HepG2 (cell line): Measurements from ENCODE around the gene DNM3.

Experiments
- EED ChIP-seq: sonication (generic); formaldehyde crosslinking; IDR thresholded peaks from 2 replicates; pipeline ENCODE4 v1.5.0; 2020; ENCODE audit warnings: mild to moderate bottlenecking, missing genetic modification reagents
- NRL ChIP-seq: sonication (generic); formaldehyde crosslinking; IDR thresholded peaks from 2 replicates; pipeline ENCODE4 v1.5.0; 2020; ENCODE audit warnings: missing genetic modification reagents, mild to moderate bottlenecking, moderate library complexity, borderline replicate concordance
- TF ChIP-seq, protein P1 (sequence below): sonication (generic); formaldehyde crosslinking; IDR thresholded peaks from 2 replicates; pipeline ENCODE4 v1.5.0; 2020; ENCODE audit warnings: mild to moderate bottlenecking, missing genetic modification reagents, moderate library complexity

DNA sequence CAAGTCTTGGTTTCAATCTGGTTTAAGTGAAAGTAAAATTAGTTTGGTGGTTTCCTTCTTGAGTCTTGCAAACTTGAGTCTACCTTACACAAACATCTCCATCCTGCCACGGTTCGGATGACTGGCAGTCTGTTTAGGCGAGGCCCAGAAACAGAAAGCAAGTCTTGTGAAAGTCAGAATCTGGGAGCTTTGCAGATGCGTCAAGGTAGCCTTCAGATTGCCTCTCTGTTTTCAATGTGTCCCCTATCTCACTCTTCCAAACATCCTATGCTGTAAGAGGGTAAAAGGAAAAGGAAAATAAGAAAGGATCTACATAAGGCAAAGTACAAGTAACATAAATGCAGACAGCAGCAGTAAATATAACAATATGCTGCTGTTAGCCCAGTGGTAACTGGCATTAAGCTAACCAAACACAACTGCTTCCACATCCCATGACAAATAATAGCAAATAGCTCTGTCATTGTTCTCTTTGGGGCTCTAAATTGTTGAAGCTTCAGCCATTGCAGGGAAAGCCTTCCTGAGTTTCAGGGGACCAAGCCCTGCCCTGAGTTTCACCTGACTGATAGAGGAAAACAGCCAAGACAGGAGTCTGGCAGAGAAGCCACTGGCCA is 552.9 kb downstream of the DNM3 start:
- TF ChIP-seq NRL (CRISPR knock-in tag): no peak
- no peak for TF ChIP-seq EED (CRISPR knock-in tag)
- TF ChIP-seq, protein P1, sequence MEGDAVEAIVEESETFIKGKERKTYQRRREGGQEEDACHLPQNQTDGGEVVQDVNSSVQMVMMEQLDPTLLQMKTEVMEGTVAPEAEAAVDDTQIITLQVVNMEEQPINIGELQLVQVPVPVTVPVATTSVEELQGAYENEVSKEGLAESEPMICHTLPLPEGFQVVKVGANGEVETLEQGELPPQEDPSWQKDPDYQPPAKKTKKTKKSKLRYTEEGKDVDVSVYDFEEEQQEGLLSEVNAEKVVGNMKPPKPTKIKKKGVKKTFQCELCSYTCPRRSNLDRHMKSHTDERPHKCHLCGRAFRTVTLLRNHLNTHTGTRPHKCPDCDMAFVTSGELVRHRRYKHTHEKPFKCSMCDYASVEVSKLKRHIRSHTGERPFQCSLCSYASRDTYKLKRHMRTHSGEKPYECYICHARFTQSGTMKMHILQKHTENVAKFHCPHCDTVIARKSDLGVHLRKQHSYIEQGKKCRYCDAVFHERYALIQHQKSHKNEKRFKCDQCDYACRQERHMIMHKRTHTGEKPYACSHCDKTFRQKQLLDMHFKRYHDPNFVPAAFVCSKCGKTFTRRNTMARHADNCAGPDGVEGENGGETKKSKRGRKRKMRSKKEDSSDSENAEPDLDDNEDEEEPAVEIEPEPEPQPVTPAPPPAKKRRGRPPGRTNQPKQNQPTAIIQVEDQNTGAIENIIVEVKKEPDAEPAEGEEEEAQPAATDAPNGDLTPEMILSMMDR (CRISPR knock-in tag): no peak
